Stimulated activated CD8-positive, alpha-beta memory T cell treated with anti-CD3 and anti-CD28 coated beads, Interleukin-7, amount 100 ng/mL, for 48 hours (primary cell): ENCODE data around the gene CKAP2L.

Source experiments
- DNase-seq, 2 donors: peaks; one replicate each; pipeline ENCODE4 v3.0.0-alpha.2; 2020; ENCODE audit warnings: low read depth in 1 of 2; ENCODE audit errors: extremely low read depth in 1 of 2

CKAP2L gene

GRCh38 chr2:112767693-112768330 lies 3.4 kb upstream of the CKAP2L start:
- DNase-seq: no peak

- DNase-seq: no peak
Observed at GRCh38 chr2:112765251-112765650, 842 bp upstream of the CKAP2L start.

GRCh38 chr2:112762276-112762675 lies 2.1 kb downstream of the CKAP2L start:
- no peak for DNase-seq

GRCh38 chr2:112760149-112760548 lies 4.3 kb downstream of the CKAP2L start:
- no peak for DNase-seq

- DNase-seq: no peak
Observed at GRCh38 chr2:112758711-112759110, 5.7 kb downstream of the CKAP2L start.

GRCh38 chr2:112757265-112757664 lies 7.1 kb downstream of the CKAP2L start:
- DNase-seq: no peak

GRCh38 chr2:112756207-112756606 lies 8.2 kb downstream of the CKAP2L start:
- no peak for DNase-seq

- DNase-seq: no peak
Observed at GRCh38 chr2:112755444-112755843, 9.0 kb downstream of the CKAP2L start.

GRCh38 chr2:112754564-112754963 lies 9.8 kb downstream of the CKAP2L start:
- no peak for DNase-seq

GRCh38 chr2:112752667-112753066 lies 11.7 kb downstream of the CKAP2L start:
- DNase-seq: no peak

GRCh38 chr2:112751451-112752197 lies 12.8 kb downstream of the CKAP2L start:
- DNase-seq: no peak

- no peak for DNase-seq
Observed at GRCh38 chr2:112750560-112750843, 13.9 kb downstream of the CKAP2L start.

GRCh38 chr2:112749755-112750559 lies 14.5 kb downstream of the CKAP2L start:
- DNase-seq: peak; percentile 43 to 66

- no peak for DNase-seq
Observed at GRCh38 chr2:112740527-112740926, 23.9 kb downstream of the CKAP2L start.

GRCh38 chr2:112737542-112738232 lies 26.7 kb downstream of the CKAP2L start:
- no peak for DNase-seq

- no peak for DNase-seq
Observed at GRCh38 chr2:112733871-112734270, 30.5 kb downstream of the CKAP2L start.

GRCh38 chr2:112733456-112733855 lies 31.0 kb downstream of the CKAP2L start:
- DNase-seq: no peak

GRCh38 chr2:112731479-112731878 lies 32.9 kb downstream of the CKAP2L start:
- no peak for DNase-seq

GRCh38 chr2:112730791-112731190 lies 33.6 kb downstream of the CKAP2L start:
- no peak for DNase-seq

GRCh38 chr2:112730216-112730615 lies 34.2 kb downstream of the CKAP2L start:
- DNase-seq: no peak
